CD4-positive, alpha-beta memory T cell (primary cell): Measurements from ENCODE around the gene RARRES2. TPM values are rescaled to one million over a fixed set of nuclear protein-coding genes. Genes with fewer than 3 reads are reported as not detected.
"Not testable (repeated sequence)": the region's sequence is repeated elsewhere in the genome, so short reads cannot be mapped to it uniquely, and the experiment has no call there.

Source experiments
- CTCF ChIA-PET: fragments of 350-600 bp; sonication (Branson Sonifier 250); formaldehyde crosslinking; loops from one replicate; lab custom pipeline; 2021; ENCODE audit warnings: inconsistent platforms; ENCODE audit not compliant: partially characterized antibody; lab: Charles Lee
- POLR2A ChIA-PET: fragments of 350-600 bp; sonication (Branson Sonifier 250); formaldehyde crosslinking; loops from one replicate; lab custom pipeline; 2021; ENCODE audit not compliant: partially characterized antibody; lab: Charles Lee
- DNase-seq, 5 donors: peaks; one replicate each; pipeline versions ENCODE4 v3.0.0 to v3.0.0-alpha.2; 2020 to 2022; ENCODE audit warnings: mixed read lengths in 1 of 5
- H3K27ac ChIP-seq: one replicate; pipeline ENCODE4 v1.7.0; 2013; ENCODE audit warnings: low read depth, low read length
- H3K27me3 ChIP-seq: 2 replicates; pipeline ENCODE4 v1.7.0; 2013; ENCODE audit warnings: mild to moderate bottlenecking, low read length, moderate library complexity; ENCODE audit not compliant: insufficient read depth
- H3K36me3 ChIP-seq: 2 replicates; pipeline ENCODE4 v1.7.0; 2013; ENCODE audit warnings: mild to moderate bottlenecking, low read length, moderate library complexity; ENCODE audit not compliant: insufficient read depth
- H3K4me1 ChIP-seq: 2 replicates; pipeline ENCODE4 v1.7.0; 2013; ENCODE audit warnings: mild to moderate bottlenecking, low read length, moderate library complexity; ENCODE audit not compliant: insufficient read depth
- H3K4me3 ChIP-seq, 2 donors: one replicate each; pipeline ENCODE4 v1.7.0; 2013; ENCODE audit warnings: low read length in 2 of 2, mild to moderate bottlenecking in 1 of 2
- H3K9me3 ChIP-seq, 2 donors: one replicate each; pipeline ENCODE4 v1.7.0; 2013; ENCODE audit warnings: low read length in 2 of 2, control low read depth in 1 of 2; ENCODE audit not compliant: control insufficient read depth in 1 of 2
- H3K27ac Mint-ChIP-seq, 7 donors: one replicate each; pipeline ENCODE4 v1.8.0; 2020 to 2021; ENCODE audit warnings: mixed read lengths in 7 of 7, mild to moderate bottlenecking in 6 of 7, inconsistent platforms in 3 of 7, moderate library complexity in 3 of 7
- H3K27me3 Mint-ChIP-seq, 2 donors: one replicate each; pipeline ENCODE4 v1.8.0; 2020 to 2021; ENCODE audit warnings: mixed read lengths in 2 of 2
- H3K36me3 Mint-ChIP-seq, 2 donors: one replicate each; pipeline ENCODE4 v1.8.0; 2020 to 2021; ENCODE audit warnings: mixed read lengths in 2 of 2, inconsistent platforms in 1 of 2, mild to moderate bottlenecking in 1 of 2
- H3K4me1 Mint-ChIP-seq, 4 donors: one replicate each; pipeline ENCODE4 v1.8.0; 2020 to 2021; ENCODE audit warnings: mixed read lengths in 4 of 4, mild to moderate bottlenecking in 1 of 4
- H3K4me3 Mint-ChIP-seq, 8 donors: one replicate each; pipeline ENCODE4 v1.8.0; 2020 to 2021; ENCODE audit warnings: mixed read lengths in 8 of 8, mild to moderate bottlenecking in 7 of 8, moderate library complexity in 6 of 8, inconsistent platforms in 3 of 8
- H3K9me3 Mint-ChIP-seq, 8 donors: one replicate each; pipeline ENCODE4 v1.8.0; 2020 to 2021; ENCODE audit warnings: mixed read lengths in 8 of 8, mild to moderate bottlenecking in 5 of 8, inconsistent platforms in 3 of 8, moderate library complexity in 1 of 8
- intact Hi-C: fragments of 100-400 bp; cut with micrococcal nuclease; formaldehyde crosslinking; loops from one replicate; pipeline ENCODE4 v1.15.1; 2023
- polyA plus RNA-seq, 2 donors: library from polyadenylated mRNA; unstranded; fragments of 300-500 nt; fragmentation: Illumina TruSeq; gene quantifications; one replicate each; pipeline ENCODE4 v1.2.3, GENCODE V29; 2021
- total RNA-seq, 2 experiments: library from RNA; stranded (reverse); gene quantifications; one replicate each; pipeline ENCODE4 v1.2.3, GENCODE V29; 2021

RARRES2 gene
- total and polyA plus RNA-seq, 4 experiments from 2014 or later: not detected

DNA sequence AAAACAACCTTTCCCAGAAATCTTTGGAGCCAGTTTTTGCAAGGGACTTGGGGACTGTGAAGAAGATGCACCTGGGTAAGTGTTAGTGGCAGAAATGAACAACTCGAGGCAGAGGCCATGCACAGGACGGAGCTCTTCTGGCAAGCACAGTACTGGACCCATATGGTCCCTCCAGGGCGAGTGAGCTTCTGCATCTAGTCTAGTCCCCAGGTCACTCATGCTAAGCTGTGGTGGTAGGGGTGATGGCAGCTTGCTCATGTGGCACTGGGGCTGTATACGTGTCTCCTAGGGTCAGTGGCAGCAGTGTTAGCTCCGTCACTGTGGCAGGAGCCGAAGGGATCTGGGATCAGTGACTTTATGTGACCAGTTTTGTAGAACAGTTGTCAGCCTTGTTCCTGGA, 27.6 kb downstream of the RARRES2 start:
- H3K4me3 ChIP-seq: no peak overlapping the region
- H3K4me1 ChIP-seq: no peaks in the 10 kb centered on the region
- Mint-ChIP-seq H3K9me3 (no peaks in the 10 kb centered on the region), H3K4me3 (no peak overlapping the region), H3K36me3 (peaks cover 7 to 16% of the 10 kb centered on the region in 2 donors), H3K4me1 (peaks cover 0 to 6% (median 1%) of the 10 kb centered on the region in 4 donors), H3K27ac (no peak overlapping the region), H3K27me3 (no peaks in the 10 kb centered on the region)
- H3K27ac ChIP-seq: no peak overlapping the region
- intact Hi-C loops: loop anchor here (5.0 kb wide), 1 partner anchor 728 kb away; no protein-coding TSS in a partner anchor
- no peaks in the 10 kb centered on the region for H3K36me3 ChIP-seq
- ChIA-PET CTCF (interaction anchor here (0.7 to 0.9 kb wide), 2 partner anchors 9 to 466 kb away, joined by 3 read pairs; no protein-coding TSS in a partner anchor), POLR2A (interaction anchor here (0.6 to 1.3 kb wide), 2 partner anchors 10 to 712 kb away, joined by 3 read pairs; partner anchors contain the start of genes ACTR3C and LRRC61)
- no peaks in the 10 kb centered on the region for H3K9me3 ChIP-seq
- DNase-seq: no peak
- H3K27me3 ChIP-seq: no peaks in the 10 kb centered on the region

DNA sequence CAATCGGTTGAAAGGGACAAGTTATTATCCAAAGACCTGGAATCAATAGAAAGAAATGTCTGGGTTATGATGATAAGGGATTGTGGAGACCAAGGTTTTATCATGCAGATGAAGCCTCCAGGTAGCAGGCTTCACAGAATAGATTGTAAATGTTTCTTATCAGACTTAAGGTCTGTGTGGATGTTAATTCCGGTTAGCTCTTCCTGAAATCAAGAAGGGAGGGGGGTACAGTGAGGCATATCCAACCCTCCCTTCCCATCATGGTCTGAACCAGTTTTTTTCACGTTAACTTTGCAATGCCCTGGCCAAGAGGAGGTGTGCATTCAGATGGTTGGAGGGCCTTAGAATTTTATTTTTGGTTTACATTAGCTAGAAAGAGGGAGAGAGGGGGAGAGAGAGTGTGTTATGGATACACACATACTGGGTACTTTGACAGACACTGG, 28.0 kb downstream of the RARRES2 start:
- H3K4me3 ChIP-seq: no peak overlapping the region
- no peaks in the 10 kb centered on the region for H3K9me3 Mint-ChIP-seq
- no peak overlapping the region for H3K4me3 Mint-ChIP-seq

DNA sequence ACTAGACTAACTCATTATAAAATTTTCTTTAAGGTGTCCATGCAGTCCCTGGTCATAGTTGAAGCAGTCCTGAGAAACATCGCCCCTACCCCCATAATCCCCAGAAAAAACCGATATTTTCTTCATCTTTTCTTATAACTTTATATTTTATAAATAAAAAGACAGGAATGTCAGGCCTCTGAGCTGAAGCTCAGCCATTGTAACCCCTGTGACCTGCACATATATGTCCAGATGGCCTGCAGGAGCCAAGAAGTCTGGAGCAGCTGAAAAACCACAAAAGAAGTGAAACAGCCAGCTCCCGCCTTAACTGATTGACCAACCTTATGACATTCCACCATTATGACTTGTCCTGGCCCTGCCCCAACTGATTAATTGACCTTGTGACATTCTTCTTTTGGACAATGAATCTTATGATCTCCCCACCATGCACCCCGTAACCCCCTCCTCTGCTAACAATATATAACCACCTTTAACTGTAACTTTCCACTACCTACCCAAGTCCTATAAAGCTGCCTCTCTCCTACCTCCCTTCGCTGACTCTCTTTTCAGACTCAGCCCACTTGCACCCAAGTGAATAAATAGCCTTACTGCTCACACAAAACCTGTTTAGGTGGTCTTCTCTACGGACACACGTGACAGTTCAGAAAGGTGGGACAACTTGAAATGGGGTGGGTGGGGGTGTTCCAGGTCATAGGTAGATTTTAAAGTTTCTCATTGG, 28.6 kb downstream of the RARRES2 start:
- H3K9me3 Mint-ChIP-seq, H3K27me3 Mint-ChIP-seq, POLR2A ChIA-PET, H3K9me3 ChIP-seq, H3K36me3 ChIP-seq, H3K27ac ChIP-seq, H3K4me3 ChIP-seq, H3K4me3 Mint-ChIP-seq, H3K4me1 Mint-ChIP-seq, H3K27ac Mint-ChIP-seq, CTCF ChIA-PET, H3K27me3 ChIP-seq, H3K4me1 ChIP-seq, DNase-seq: not testable (repeated sequence)
- intact Hi-C loops: loop anchor here (5.0 kb wide), 1 partner anchor 729 kb away; no protein-coding TSS in a partner anchor
- H3K36me3 Mint-ChIP-seq: peaks cover 2 to 12% of the 10 kb centered on the region in 2 donors

More for the DNA sequence above, 28.0 kb downstream of the RARRES2 start:
- POLR2A ChIA-PET: interaction anchor here (1.3 kb wide), 1 partner anchor 10 kb away, joined by 3 read pairs; the partner anchor contains the start of genes ACTR3C and LRRC61
- DNase-seq: no peak
- no peaks in the 10 kb centered on the region for H3K36me3 ChIP-seq
- CTCF ChIA-PET: interaction anchor here (0.7 to 0.9 kb wide), 2 partner anchors 9 to 466 kb away, joined by 3 read pairs; no protein-coding TSS in a partner anchor
- Mint-ChIP-seq H3K36me3 (peaks cover 7 to 16% of the 10 kb centered on the region in 2 donors), H3K27ac (no peak overlapping the region), H3K27me3 (no peaks in the 10 kb centered on the region), H3K4me1 (peaks cover 0 to 6% (median 1%) of the 10 kb centered on the region in 4 donors)
- H3K27me3 ChIP-seq: no peaks in the 10 kb centered on the region
- no peak overlapping the region for H3K27ac ChIP-seq
- intact Hi-C loops: loop anchor here (5.0 kb wide), 1 partner anchor 729 kb away; no protein-coding TSS in a partner anchor
- no peaks in the 10 kb centered on the region for H3K9me3 ChIP-seq
- H3K4me1 ChIP-seq: no peaks in the 10 kb centered on the region

DNA sequence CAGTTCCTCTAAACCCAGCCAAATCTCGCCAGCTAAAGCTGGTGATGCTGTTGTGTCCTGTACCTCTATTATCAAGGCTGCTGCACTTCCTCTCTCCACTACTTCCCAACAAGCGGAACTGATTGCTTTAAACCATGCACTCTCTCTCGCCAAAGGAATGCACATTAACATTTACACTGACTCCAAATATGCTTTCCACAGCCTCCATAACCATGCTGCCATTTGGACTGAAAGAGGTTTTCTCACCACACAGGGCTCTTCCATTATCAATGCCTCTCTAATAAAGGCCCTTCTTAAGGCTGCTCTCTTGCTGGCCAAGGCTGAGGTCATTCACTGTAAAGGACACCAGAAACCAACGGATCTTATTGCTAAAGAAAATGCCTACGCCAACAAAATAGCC, 29.7 kb downstream of the RARRES2 start:
- CTCF ChIA-PET: no interaction called here
- Histone ChIP-seq H3K4me1 (no peaks in the 10 kb centered on the region), H3K27ac (no peak overlapping the region), H3K9me3 (no peaks in the 10 kb centered on the region), H3K36me3 (no peaks in the 10 kb centered on the region), H3K27me3 (no peaks in the 10 kb centered on the region), H3K4me3 (no peak overlapping the region)
- POLR2A ChIA-PET: no interaction called here
- Mint-ChIP-seq H3K36me3 (peaks cover 0 to 9% of the 10 kb centered on the region in 2 donors), H3K9me3 (no peaks in the 10 kb centered on the region), H3K27me3 (no peaks in the 10 kb centered on the region), H3K4me1 (peaks cover 0 to 7% (median 3%) of the 10 kb centered on the region in 4 donors), H3K27ac (no peak overlapping the region), H3K4me3 (no peak overlapping the region)
- intact Hi-C loops: loop anchor here (5.0 kb wide), 1 partner anchor 731 kb away; no protein-coding TSS in a partner anchor
- no peak for DNase-seq

DNA sequence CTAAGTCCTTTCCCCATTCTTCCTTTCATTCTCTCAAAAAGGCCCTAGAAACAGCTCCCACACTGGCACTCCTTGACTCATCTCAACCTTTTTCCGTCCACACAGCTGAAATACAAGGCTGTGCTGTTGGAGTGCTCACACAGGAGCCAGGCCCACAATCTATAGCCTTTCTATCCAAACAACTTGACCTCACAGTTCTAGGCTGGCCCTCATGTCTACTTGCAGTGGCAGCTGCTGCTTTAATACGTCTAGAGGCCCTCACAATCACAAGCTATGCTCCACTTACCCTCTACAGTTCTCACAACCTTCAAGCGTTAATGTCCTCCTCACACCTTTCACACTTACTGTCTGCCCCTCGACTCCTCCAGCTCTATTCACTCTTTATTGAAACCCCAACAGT, 30.3 kb downstream of the RARRES2 start:
- ChIA-PET POLR2A (no interaction called here), CTCF (no interaction called here)
- H3K4me3 Mint-ChIP-seq: no peak overlapping the region
- DNase-seq: no peak
- Histone ChIP-seq H3K4me3 (no peak overlapping the region), H3K9me3 (no peaks in the 10 kb centered on the region), H3K36me3 (no peaks in the 10 kb centered on the region), H3K27me3 (no peaks in the 10 kb centered on the region), H3K27ac (no peak overlapping the region), H3K4me1 (no peaks in the 10 kb centered on the region)
- no peaks in the 10 kb centered on the region for H3K27me3 Mint-ChIP-seq
- peaks cover 0 to 9% of the 10 kb centered on the region in 2 donors for H3K36me3 Mint-ChIP-seq
- intact Hi-C loops: loop anchor here (5.0 kb wide), 1 partner anchor 731 kb away; no protein-coding TSS in a partner anchor
- H3K9me3 Mint-ChIP-seq: no peaks in the 10 kb centered on the region
- H3K4me1 Mint-ChIP-seq: peaks cover 0 to 7% (median 3%) of the 10 kb centered on the region in 4 donors
- H3K27ac Mint-ChIP-seq: no peak overlapping the region

DNA sequence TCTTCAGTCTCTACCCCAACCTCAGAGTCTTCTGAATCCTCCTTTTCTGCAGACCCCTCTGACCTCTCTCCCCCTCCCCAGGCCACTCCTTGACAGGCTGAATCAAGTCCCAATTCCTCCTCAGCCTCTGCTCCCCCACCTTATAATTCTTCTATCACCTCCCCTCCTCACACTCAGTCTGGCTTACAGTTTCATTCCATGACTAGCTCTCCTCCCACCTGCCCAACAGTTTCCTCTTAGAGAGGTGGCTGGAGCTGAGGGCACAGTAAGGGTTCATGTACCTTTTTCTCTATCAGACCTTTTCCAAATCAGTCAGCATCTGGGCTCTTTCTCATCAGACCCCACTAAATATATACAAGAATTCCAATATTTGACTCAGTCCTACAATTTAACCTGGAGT, 32.9 kb downstream of the RARRES2 start:
- intact Hi-C loops: no loop called here
- CTCF ChIA-PET: no interaction called here

DNA sequence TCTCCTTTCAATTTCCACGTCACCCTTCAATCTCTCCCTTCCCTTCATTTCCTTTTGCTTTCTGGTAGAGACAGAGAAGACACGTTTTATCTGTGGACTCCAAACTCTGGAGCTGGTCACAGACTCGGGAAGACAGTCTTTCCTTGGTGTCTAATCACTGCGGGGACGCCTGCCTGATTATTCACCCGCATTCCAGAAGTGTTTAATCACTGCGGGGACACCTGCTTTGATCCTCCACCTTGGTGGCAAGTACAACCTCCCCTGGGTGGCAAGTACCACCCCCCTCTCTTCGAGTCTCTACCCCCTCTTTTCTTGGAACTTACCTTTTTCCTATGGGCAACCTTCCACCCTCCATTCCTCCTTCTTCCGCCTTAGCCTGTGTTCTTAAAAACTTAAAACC, 33.5 kb downstream of the RARRES2 start:
- no peaks in the 10 kb centered on the region for H3K36me3 ChIP-seq
- Mint-ChIP-seq H3K36me3 (no peaks in the 10 kb centered on the region), H3K27me3 (no peaks in the 10 kb centered on the region), H3K27ac (peak overlapping the region in 1 of 7 donors; percentile 30), H3K4me1 (peaks cover 0 to 11% (median 1%) of the 10 kb centered on the region in 4 donors), H3K9me3 (no peaks in the 10 kb centered on the region), H3K4me3 (no peak overlapping the region)
- H3K27ac ChIP-seq: no peak overlapping the region
- CTCF ChIA-PET: no interaction called here
- H3K27me3 ChIP-seq: no peaks in the 10 kb centered on the region
- intact Hi-C loops: no loop called here
- no peak for DNase-seq
- no peak overlapping the region for H3K4me3 ChIP-seq
- H3K4me1 ChIP-seq: no peaks in the 10 kb centered on the region
- H3K9me3 ChIP-seq: no peaks in the 10 kb centered on the region
- POLR2A ChIA-PET: no interaction called here

More for the DNA sequence above, 32.9 kb downstream of the RARRES2 start:
- H3K27ac Mint-ChIP-seq: no peak overlapping the region
- Histone ChIP-seq H3K27ac (no peak overlapping the region), H3K4me3 (no peak overlapping the region), H3K36me3 (no peaks in the 10 kb centered on the region), H3K9me3 (no peaks in the 10 kb centered on the region), H3K27me3 (no peaks in the 10 kb centered on the region), H3K4me1 (no peaks in the 10 kb centered on the region)
- H3K4me3 Mint-ChIP-seq: no peak overlapping the region
- no peaks in the 10 kb centered on the region for H3K27me3 Mint-ChIP-seq
- H3K4me1 Mint-ChIP-seq: peaks cover 0 to 11% (median 1%) of the 10 kb centered on the region in 4 donors
- peaks cover 0 to 3% of the 10 kb centered on the region in 2 donors for H3K36me3 Mint-ChIP-seq
- POLR2A ChIA-PET: no interaction called here
- H3K9me3 Mint-ChIP-seq: no peaks in the 10 kb centered on the region
- DNase-seq: no peak
